Measurements from ENCODE around the gene VPS9D1.
"Not testable (repeated sequence)": the region's sequence is repeated elsewhere in the genome, so short reads cannot be mapped to it uniquely, and the experiment has no call there.

VPS9D1 gene

GRCh38 chr16:89689142-89689541 lies 31.6 kb downstream of the VPS9D1 start:
- no peak for TF ChIP-seq Cebpa-rat (IDR thresholded peaks at IDR 0.05)
- H3K9ac ChIP-seq: no peak overlapping the region
- H3K36me3 ChIP-seq: peaks cover 73% of the 10 kb centered on the region

GRCh38 chr16:89688395-89688794 lies 32.3 kb downstream of the VPS9D1 start:
- TF ChIP-seq Cebpa-rat (IDR thresholded peaks at IDR 0.05): no peak
- peak overlapping the region; percentile 92; the same call in 1 of the 2 replicates for H3K4me2 ChIP-seq
- H3K9me3 ChIP-seq: peaks cover 24% of the 10 kb centered on the region
- H4K20me1 ChIP-seq: peaks cover 4% of the 10 kb centered on the region; the same call in 1 of the 2 replicates
- no peak overlapping the region for H3K4me3 ChIP-seq
- no peaks in the 10 kb centered on the region for H3K27me3 ChIP-seq
- H3K36me3 ChIP-seq: peaks cover 71% of the 10 kb centered on the region
- H3K4me1 ChIP-seq: peaks cover 48% of the 10 kb centered on the region
- no peak overlapping the region for H3K9ac ChIP-seq
- no peak overlapping the region for H3K27ac ChIP-seq

More at GRCh38 chr16:89689142-89689541, 31.6 kb downstream of the VPS9D1 start:
- Histone ChIP-seq H3K27me3 (no peaks in the 10 kb centered on the region), H4K20me1 (peaks cover 8% of the 10 kb centered on the region; the same call in 1 of the 2 replicates), H3K4me3 (no peak overlapping the region), H3K9me3 (peaks cover 19% of the 10 kb centered on the region), H3K27ac (no peak overlapping the region), H3K4me2 (peak overlapping the region; percentile 92; the same call in 1 of the 2 replicates), H3K4me1 (peaks cover 55% of the 10 kb centered on the region)

- Histone ChIP-seq H3K9me3 (peaks cover 30% of the 10 kb centered on the region), H3K4me2 (peak overlapping the region; percentile 92), H3K9ac (peak overlapping the region; percentile 86), H4K20me1 (peaks cover 4% of the 10 kb centered on the region; the same call in 1 of the 2 replicates), H3K4me3 (peak overlapping the region; percentile 74), H3K27me3 (no peaks in the 10 kb centered on the region), H3K36me3 (peaks cover 68% of the 10 kb centered on the region), H3K4me1 (peaks cover 37% of the 10 kb centered on the region), H3K27ac (peak overlapping the region; percentile 91)
- no peak for TF ChIP-seq Cebpa-rat (IDR thresholded peaks at IDR 0.05)
These were observed 33.4 kb downstream of the VPS9D1 start for GRCh38 chr16:89687092-89687940.

- Histone ChIP-seq H3K27ac (peak within 1 kb of the TSS; percentile 91), H3K4me3 (peak within 1 kb of the TSS; percentile 74), H3K9me3 (peaks cover 30% of the 10 kb centered on the region), H3K4me2 (peak within 1 kb of the TSS; percentile 92), H3K9ac (peak within 1 kb of the TSS; percentile 86), H3K27me3 (no peaks in the 10 kb centered on the region), H3K4me1 (peaks cover 30% of the 10 kb centered on the region), H3K36me3 (peaks cover 64% of the 10 kb centered on the region), H4K20me1 (peaks cover 4% of the 10 kb centered on the region; the same call in 1 of the 2 replicates)
- TF ChIP-seq Cebpa-rat (IDR thresholded peaks at IDR 0.05): no peak
These were observed 34.1 kb downstream of the VPS9D1 start, which contains the start of gene CDK10 for GRCh38 chr16:89686520-89687091. Gene CDK10, plus strand, starts transcription at chr16:89686689. Its CDS starts 22 bp downstream, at chr16:89686711.

GRCh38 chr16:89685916-89686315 lies 34.8 kb downstream of the VPS9D1 start:
- peaks cover 57% of the 10 kb centered on the region for H3K36me3 ChIP-seq
- peak overlapping the region; percentile 92; the same call in 1 of the 2 replicates for H3K4me2 ChIP-seq
- H3K4me3 ChIP-seq: no peak overlapping the region
- no peaks in the 10 kb centered on the region for H3K27me3 ChIP-seq
- no peak overlapping the region for H3K9ac ChIP-seq
- no peak overlapping the region for H3K27ac ChIP-seq
- H4K20me1 ChIP-seq: peaks cover 4% of the 10 kb centered on the region; the same call in 1 of the 2 replicates
- peaks cover 24% of the 10 kb centered on the region for H3K4me1 ChIP-seq
- TF ChIP-seq Cebpa-rat (IDR thresholded peaks at IDR 0.05): no peak
- H3K9me3 ChIP-seq: peaks cover 36% of the 10 kb centered on the region

GRCh38 chr16:89678258-89678657 lies 42.4 kb downstream of the VPS9D1 start:
- peaks cover 71% of the 10 kb centered on the region for H3K9me3 ChIP-seq
- TF ChIP-seq Cebpa-rat (IDR thresholded peaks at IDR 0.05): no peak
- H3K27me3 ChIP-seq: no peaks in the 10 kb centered on the region
- H3K4me3 ChIP-seq: no peak overlapping the region
- no peaks in the 10 kb centered on the region for H4K20me1 ChIP-seq
- H3K36me3 ChIP-seq: peaks cover 34% of the 10 kb centered on the region
- H3K4me1 ChIP-seq: no peaks in the 10 kb centered on the region
- H3K4me2 ChIP-seq: no peak overlapping the region
- no peak overlapping the region for H3K27ac ChIP-seq
- H3K9ac ChIP-seq: no peak overlapping the region

GRCh38 chr16:89672177-89672941 lies 48.3 kb downstream of the VPS9D1 start:
- Histone ChIP-seq H3K27ac (no peak overlapping the region), H3K4me2 (no peak overlapping the region), H3K36me3 (peaks cover 4% of the 10 kb centered on the region; the same call in 1 of the 2 replicates), H3K9me3 (peaks cover 25% of the 10 kb centered on the region), H4K20me1 (no peaks in the 10 kb centered on the region), H3K4me1 (peaks cover 20% of the 10 kb centered on the region), H3K4me3 (no peak overlapping the region), H3K27me3 (no peaks in the 10 kb centered on the region), H3K9ac (no peak overlapping the region)
- TF ChIP-seq Cebpa-rat (IDR thresholded peaks at IDR 0.05): no peak

GRCh38 chr16:89671565-89671964 lies 49.1 kb downstream of the VPS9D1 start:
- not testable (repeated sequence) for H3K27ac ChIP-seq, H3K9ac ChIP-seq, H3K4me3 ChIP-seq, H3K4me2 ChIP-seq, H3K27me3 ChIP-seq, H4K20me1 ChIP-seq, H3K36me3 ChIP-seq
- Histone ChIP-seq H3K4me1 (peaks cover 21% of the 10 kb centered on the region), H3K9me3 (peaks cover 21% of the 10 kb centered on the region)

Data from BLaER1 (cell line).